ENCODE results near the gene RBL2.

GRCh38 chr16:53523126-53523804 is 89.0 kb downstream of the RBL2 start:
- TF ChIP-seq CTCF (IDR thresholded peaks at IDR 0.05) (no peak), POLR2AphosphoS5 (IDR thresholded peaks at IDR 0.05) (no peak), EP300 (IDR thresholded peaks at IDR 0.05) (no peak)

Data from upper lobe of left lung (tissue), 4 donors.